Measurements from ENCODE around the gene TP63. TPM values are rescaled to one million over a fixed set of nuclear protein-coding genes. Genes with fewer than 3 reads are reported as not detected.

Gene TP63
- total and polyA plus RNA-seq, 7 donors: under 0.01 to 0.28 (median 0.15) TPM; not detected in 3

DNA sequence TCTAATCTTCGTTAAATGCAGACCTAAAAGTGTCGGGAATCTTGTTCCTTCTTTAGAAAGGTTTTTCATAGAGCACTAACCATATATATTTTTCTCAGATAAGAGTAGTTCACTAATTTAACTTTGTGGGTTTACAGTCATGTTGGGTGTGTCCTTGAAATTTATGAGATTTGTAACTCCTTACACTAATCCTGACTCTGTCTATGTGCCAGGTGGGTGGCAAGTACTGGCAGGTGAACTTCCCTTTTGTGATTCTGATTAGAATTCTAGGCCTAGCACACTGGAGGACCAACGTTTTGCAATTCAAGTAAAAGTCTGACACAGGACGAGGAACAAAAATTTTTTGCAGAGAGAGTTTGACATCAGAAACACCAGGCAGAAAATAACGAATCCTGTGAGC is 269.4 kb downstream of the TP63 start:
- H3K27me3 ChIP-seq: no peaks in the 10 kb centered on the region
- H3K4me1 ChIP-seq: no peaks in the 10 kb centered on the region
- no peak overlapping the region for H3K4me3 ChIP-seq
- H3K27ac ChIP-seq: no peak overlapping the region
- intact Hi-C loops (cut with DNase I): no loop called here
- no peak for DNase-seq
- WGBS, 2 donors: 40 to 70% methylated on average over 5 of the region's 5 CpGs
- H3K9me3 ChIP-seq: no peaks in the 10 kb centered on the region
- TF ChIP-seq, protein P1, sequence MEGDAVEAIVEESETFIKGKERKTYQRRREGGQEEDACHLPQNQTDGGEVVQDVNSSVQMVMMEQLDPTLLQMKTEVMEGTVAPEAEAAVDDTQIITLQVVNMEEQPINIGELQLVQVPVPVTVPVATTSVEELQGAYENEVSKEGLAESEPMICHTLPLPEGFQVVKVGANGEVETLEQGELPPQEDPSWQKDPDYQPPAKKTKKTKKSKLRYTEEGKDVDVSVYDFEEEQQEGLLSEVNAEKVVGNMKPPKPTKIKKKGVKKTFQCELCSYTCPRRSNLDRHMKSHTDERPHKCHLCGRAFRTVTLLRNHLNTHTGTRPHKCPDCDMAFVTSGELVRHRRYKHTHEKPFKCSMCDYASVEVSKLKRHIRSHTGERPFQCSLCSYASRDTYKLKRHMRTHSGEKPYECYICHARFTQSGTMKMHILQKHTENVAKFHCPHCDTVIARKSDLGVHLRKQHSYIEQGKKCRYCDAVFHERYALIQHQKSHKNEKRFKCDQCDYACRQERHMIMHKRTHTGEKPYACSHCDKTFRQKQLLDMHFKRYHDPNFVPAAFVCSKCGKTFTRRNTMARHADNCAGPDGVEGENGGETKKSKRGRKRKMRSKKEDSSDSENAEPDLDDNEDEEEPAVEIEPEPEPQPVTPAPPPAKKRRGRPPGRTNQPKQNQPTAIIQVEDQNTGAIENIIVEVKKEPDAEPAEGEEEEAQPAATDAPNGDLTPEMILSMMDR (IDR thresholded peaks at IDR 0.05): no peak
- no peak for TF ChIP-seq POLR2AphosphoS5 (IDR thresholded peaks at IDR 0.05)
- no peak for TF ChIP-seq POLR2A (IDR thresholded peaks at IDR 0.05)
- no peak for TF ChIP-seq EP300 (IDR thresholded peaks at IDR 0.05)
- no peaks in the 10 kb centered on the region for H3K36me3 ChIP-seq

DNA sequence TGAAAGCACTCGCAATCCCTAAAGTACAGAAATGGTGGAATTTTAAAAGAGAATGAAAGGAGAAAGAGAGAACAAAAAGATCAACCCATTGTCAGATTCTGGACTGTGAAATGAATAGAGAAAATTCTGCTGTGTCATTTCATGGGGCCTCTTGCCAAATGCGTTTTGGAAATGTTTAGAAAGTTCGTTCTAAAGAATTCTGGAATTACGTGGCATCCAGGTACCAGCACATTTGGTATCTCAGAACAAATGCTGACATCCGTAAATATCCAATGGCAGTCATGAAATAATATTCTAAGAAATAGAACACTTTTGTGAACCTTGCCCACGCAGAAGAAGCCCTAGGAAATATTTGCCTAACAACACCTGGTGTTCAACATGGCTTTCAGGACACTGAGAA is 270.3 kb downstream of the TP63 start:
- DNase-seq: no peak
- intact Hi-C loops (cut with DNase I): no loop called here
- WGBS, 2 donors: 92 to 96% methylated on average over 6 of the region's 6 CpGs
- no peaks in the 10 kb centered on the region for H3K9me3 ChIP-seq
- no peaks in the 10 kb centered on the region for H3K36me3 ChIP-seq
- H3K4me1 ChIP-seq: no peaks in the 10 kb centered on the region
- no peaks in the 10 kb centered on the region for H3K27me3 ChIP-seq
- H3K4me3 ChIP-seq: no peak overlapping the region
- no peak overlapping the region for H3K27ac ChIP-seq
- TF ChIP-seq POLR2AphosphoS5 (IDR thresholded peaks at IDR 0.05): no peak
- TF ChIP-seq, protein P1 (IDR thresholded peaks at IDR 0.05): no peak
- TF ChIP-seq EP300 (IDR thresholded peaks at IDR 0.05): no peak
- TF ChIP-seq POLR2A (IDR thresholded peaks at IDR 0.05): no peak

DNA sequence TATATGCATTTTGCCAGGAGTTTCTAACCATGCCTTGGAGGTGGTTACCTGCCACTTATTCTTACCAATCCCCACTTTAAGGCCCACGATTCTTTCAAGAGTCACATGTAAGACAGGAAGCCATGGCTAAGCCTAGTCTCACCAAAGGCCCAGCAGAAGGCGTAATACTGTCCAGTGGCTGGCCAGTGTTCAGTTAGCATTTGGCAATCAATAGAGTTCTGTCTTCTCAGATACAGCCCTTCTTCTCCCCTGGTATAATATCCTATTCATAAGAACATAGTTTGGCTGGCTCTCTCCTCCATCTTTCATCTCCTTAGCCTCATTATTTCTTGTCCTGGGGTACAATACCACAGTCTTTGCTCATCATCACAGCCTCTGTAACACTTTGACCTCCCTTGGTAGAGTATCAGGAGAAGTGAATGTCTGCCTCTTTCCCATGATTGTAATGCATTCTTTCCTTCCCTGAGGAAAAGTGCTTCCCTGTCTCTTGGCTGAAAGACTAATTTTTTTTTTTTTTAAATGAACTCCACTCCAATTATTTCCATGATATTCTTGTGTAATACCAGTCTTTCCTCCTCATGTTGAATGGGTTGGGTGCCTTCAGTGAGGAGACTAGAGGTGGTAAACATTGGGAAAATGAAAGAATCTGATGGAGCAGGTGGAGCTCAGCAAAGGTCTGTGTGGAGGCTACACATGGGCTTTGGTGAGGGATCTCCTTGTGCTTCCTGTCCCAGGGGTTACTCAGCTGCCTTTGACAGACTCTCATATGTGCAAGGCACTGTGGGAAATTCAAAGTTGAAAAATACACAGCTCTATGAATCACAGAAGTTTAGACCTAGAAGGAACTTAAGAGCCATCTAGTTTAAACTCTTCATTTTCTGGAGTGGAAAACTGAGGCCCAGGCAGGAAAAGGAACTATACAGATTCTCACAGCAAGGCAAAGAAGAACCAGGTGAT is 271.3 kb downstream of the TP63 start:
- DNase-seq: no peak
- no peaks in the 10 kb centered on the region for H3K4me1 ChIP-seq
- no peaks in the 10 kb centered on the region for H3K9me3 ChIP-seq
- WGBS, 2 donors: 90 to 97% methylated on average over 2 of the region's 2 CpGs
- no peaks in the 10 kb centered on the region for H3K36me3 ChIP-seq
- H3K27me3 ChIP-seq: no peaks in the 10 kb centered on the region
- intact Hi-C loops (cut with DNase I): no loop called here
- TF ChIP-seq, protein P1 (IDR thresholded peaks at IDR 0.05): no peak
- TF ChIP-seq POLR2A (IDR thresholded peaks at IDR 0.05) (no peak), EP300 (IDR thresholded peaks at IDR 0.05) (no peak), POLR2AphosphoS5 (IDR thresholded peaks at IDR 0.05) (no peak)
- no peak overlapping the region for H3K27ac ChIP-seq
- no peak overlapping the region for H3K4me3 ChIP-seq

DNA sequence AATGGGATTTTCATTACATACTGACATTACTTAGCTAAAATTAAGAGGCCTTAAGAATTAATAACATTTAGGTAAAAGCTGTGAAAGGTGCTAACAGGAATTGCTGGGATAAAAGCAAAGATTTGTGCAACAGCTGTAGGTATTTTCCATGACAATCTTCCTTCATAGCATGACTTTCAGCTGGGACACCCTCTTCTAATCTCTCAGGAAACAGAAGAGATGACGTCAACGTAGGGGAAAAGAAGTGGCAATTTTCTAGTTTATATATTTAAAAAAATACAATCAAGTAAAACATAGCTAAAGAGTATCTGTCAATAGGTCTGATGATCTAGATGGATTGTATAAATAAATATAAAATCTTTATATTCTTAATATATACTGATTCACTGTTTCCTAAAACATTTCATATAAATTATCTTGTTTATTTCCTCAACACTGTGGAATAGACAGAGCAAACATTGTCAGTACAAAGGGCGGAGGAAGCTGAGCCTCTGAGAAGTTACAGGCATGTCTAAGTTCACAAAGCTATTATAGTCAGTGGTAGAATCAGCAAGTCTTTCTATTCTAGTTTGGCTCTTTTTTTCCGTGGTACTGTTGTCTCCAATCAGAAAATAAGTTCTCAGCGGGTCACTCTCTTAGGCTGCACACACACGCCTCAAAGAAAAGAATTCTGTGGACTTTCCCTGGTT is 272.5 kb downstream of the TP63 start:
- Histone ChIP-seq H3K36me3 (no peaks in the 10 kb centered on the region), H3K27me3 (no peaks in the 10 kb centered on the region), H3K4me1 (no peaks in the 10 kb centered on the region), H3K4me3 (no peak overlapping the region), H3K27ac (no peak overlapping the region), H3K9me3 (no peaks in the 10 kb centered on the region)
- intact Hi-C loops (cut with DNase I): no loop called here
- WGBS, 2 donors: 13 to 62% methylated on average over 6 of the region's 6 CpGs
- TF ChIP-seq EP300 (IDR thresholded peaks at IDR 0.05) (no peak), POLR2AphosphoS5 (IDR thresholded peaks at IDR 0.05) (no peak), POLR2A (IDR thresholded peaks at IDR 0.05) (no peak)
- TF ChIP-seq, protein P1 (IDR thresholded peaks at IDR 0.05): no peak
- no peak for DNase-seq

Data from sigmoid colon (tissue), 7 donors.